Measurements from ENCODE around the gene MRPL2. TPM values are rescaled to one million over a fixed set of nuclear protein-coding genes. Genes with fewer than 3 reads are reported as not detected.

Gene MRPL2
- total RNA-seq, 2 donors from 2014 or later: 13.5 to 15.2 TPM

GRCh38 chr6:43074847-43075669, 15.8 kb upstream of the MRPL2 start:
- H3K27ac ChIP-seq: peak overlapping the region in 1 of 4 donors; percentile 47
- 75 to 79% methylated on average over 5 of the region's 6 CpGs for WGBS, 2 donors
- intact Hi-C loops (cut with DNase I): loop anchor here (5.0 kb wide), 1 partner anchor 67 kb away; no protein-coding TSS in a partner anchor
- no peaks in the 10 kb centered on the region for H3K27me3 ChIP-seq
- H3K4me3 ChIP-seq: no peak overlapping the region
- H3K4me1 ChIP-seq: peaks cover 15% of the 10 kb centered on the region
- ATAC-seq: no peak
- peak in 2 of 4 donors; percentile 10 to 33 for DNase-seq
- peaks cover 0 to 5% of the 10 kb centered on the region in 2 donors for H3K36me3 ChIP-seq (replicated peaks in 1 of 2; ENCODE audit: insufficient read depth in 1 of 2, low read depth in 2 of 2)
- no peaks in the 10 kb centered on the region for H3K9me3 ChIP-seq
- no peak for TF ChIP-seq CTCF (IDR thresholded peaks at IDR 0.05)
- TF ChIP-seq POLR2A (IDR thresholded peaks at IDR 0.05): no peak

GRCh38 chr6:43070028-43070632, 10.9 kb upstream of the MRPL2 start:
- intact Hi-C loops (cut with DNase I): loop anchor here (5.0 kb wide), 1 partner anchor 72 kb away; no protein-coding TSS in a partner anchor
- no peak overlapping the region for H3K4me3 ChIP-seq
- H3K9me3 ChIP-seq: no peaks in the 10 kb centered on the region
- no peaks in the 10 kb centered on the region for H3K4me1 ChIP-seq
- peaks cover 0 to 11% of the 10 kb centered on the region in 2 donors for H3K36me3 ChIP-seq (replicated peaks in 1 of 2; ENCODE audit: insufficient read depth in 1 of 2, low read depth in 2 of 2)
- no peaks in the 10 kb centered on the region for H3K27me3 ChIP-seq
- no peak overlapping the region for H3K27ac ChIP-seq
- no peak for DNase-seq
- ATAC-seq: peak; percentile 50
- WGBS, 2 donors: 65% methylated on average over 6 of the region's 6 CpGs
- TF ChIP-seq POLR2A (IDR thresholded peaks at IDR 0.05) (no peak), CTCF (IDR thresholded peaks at IDR 0.05) (peak in 6 of 7 experiments; percentile 20 to 53 (median 34))

- peaks cover 28% of the 10 kb centered on the region for H3K4me1 ChIP-seq
- H3K9me3 ChIP-seq: no peaks in the 10 kb centered on the region
- H3K27me3 ChIP-seq: no peaks in the 10 kb centered on the region
- intact Hi-C loops (cut with DNase I): no loop called here
- no peak overlapping the region for H3K27ac ChIP-seq
- peaks cover 0 to 6% of the 10 kb centered on the region in 2 donors for H3K36me3 ChIP-seq (replicated peaks in 1 of 2; ENCODE audit: insufficient read depth in 1 of 2, low read depth in 2 of 2)
- DNase-seq (no peak), ATAC-seq (no peak)
- no peak overlapping the region for H3K4me3 ChIP-seq
- no peak for TF ChIP-seq POLR2A (IDR thresholded peaks at IDR 0.05)
- TF ChIP-seq CTCF (IDR thresholded peaks at IDR 0.05): no peak
- 90% methylated on average over 12 of the region's 12 CpGs for WGBS, 2 donors
Measured at GRCh38 chr6:43062818-43063217, 3.6 kb upstream of the MRPL2 start.

GRCh38 chr6:43061861-43062260, 2.6 kb upstream of the MRPL2 start:
- no peaks in the 10 kb centered on the region for H3K27me3 ChIP-seq
- H3K9me3 ChIP-seq: no peaks in the 10 kb centered on the region
- DNase-seq (no peak), ATAC-seq (no peak)
- H3K36me3 ChIP-seq (replicated peaks in 1 of 2; ENCODE audit: insufficient read depth in 1 of 2, low read depth in 2 of 2): peaks cover 0 to 6% of the 10 kb centered on the region in 2 donors
- H3K27ac ChIP-seq: no peak overlapping the region
- intact Hi-C loops (cut with DNase I): no loop called here
- TF ChIP-seq POLR2A (IDR thresholded peaks at IDR 0.05) (no peak), CTCF (IDR thresholded peaks at IDR 0.05) (no peak)
- H3K4me1 ChIP-seq: peaks cover 28% of the 10 kb centered on the region
- H3K4me3 ChIP-seq: no peak overlapping the region
- WGBS, 2 donors: 56 to 68% methylated on average over 2 of the region's 2 CpGs

All from body of pancreas (tissue), 4 donors.